NCI-H460 (cell line): ENCODE results near the gene ARMC2. TPM values are rescaled to one million over a fixed set of nuclear protein-coding genes. Genes with fewer than 3 reads are reported as not detected.
"Not testable (repeated sequence)": the region's sequence is repeated elsewhere in the genome, so short reads cannot be mapped to it uniquely, and the experiment has no call there.

Source experiments
- DNase-seq: peaks from one replicate; pipeline ENCODE4 v3.0.0-alpha.2; 2016; ENCODE audit warnings: low read depth; ENCODE audit errors: extremely low read depth
- total RNA-seq: library from RNA; depleted of rRNA; stranded (reverse); fragments of >200 nt; shearing (Covaris generic); gene quantifications from 2 replicates; pipeline ENCODE4 v1.2.3, GENCODE V29; 2014

The ARMC2 gene
- total RNA-seq, 1 experiment from 2014 or later = 1.6 TPM

DNA sequence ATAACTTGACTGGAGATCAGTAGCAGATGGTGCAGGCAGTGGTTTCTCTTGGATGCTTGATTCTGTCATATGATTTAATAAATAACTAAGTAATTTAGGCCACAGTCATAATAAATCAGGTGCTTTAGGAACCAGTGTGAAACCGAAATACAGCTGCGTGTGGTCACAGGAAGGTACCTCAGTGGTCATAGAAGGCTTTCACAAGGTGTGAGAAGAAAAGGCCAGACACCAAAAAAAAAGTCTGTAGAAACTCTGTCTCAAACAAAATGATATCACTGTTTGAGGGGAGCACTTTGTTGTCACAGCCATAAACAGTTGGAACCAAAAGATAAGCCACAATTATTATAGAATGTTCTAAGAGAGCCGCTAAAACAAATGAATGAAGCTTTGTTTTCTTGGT, 56.5 kb downstream of the ARMC2 start:
- DNase-seq = no peak

GRCh38 chr6:108914235-108915022, 66.2 kb downstream of the ARMC2 start:
- DNase-seq = no peak

DNA sequence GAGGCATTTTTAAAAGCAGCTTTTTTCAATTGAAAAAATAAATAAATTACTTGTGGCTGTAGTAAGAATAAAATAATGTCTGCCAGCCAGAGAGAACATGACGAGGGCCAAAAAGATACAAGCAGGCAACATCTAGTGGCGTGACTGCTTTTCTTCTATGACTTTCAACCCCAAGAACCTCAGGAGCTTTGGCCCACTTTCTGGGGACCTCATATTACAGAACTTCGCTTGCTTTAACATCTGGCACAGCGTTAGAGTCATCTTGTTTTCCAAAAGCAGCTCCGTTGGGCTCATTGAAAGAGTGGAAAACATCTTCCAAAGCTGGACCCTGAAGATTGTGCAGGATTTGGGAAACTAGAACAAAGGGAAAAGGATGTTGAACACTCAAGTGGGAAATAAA, 67.0 kb downstream of the ARMC2 start:
- no peak for DNase-seq

GRCh38 chr6:108916026-108916686, 67.9 kb downstream of the ARMC2 start:
- no peak for DNase-seq

- no peak for DNase-seq
These were observed 72.5 kb downstream of the ARMC2 start for GRCh38 chr6:108920751-108921150.

DNA sequence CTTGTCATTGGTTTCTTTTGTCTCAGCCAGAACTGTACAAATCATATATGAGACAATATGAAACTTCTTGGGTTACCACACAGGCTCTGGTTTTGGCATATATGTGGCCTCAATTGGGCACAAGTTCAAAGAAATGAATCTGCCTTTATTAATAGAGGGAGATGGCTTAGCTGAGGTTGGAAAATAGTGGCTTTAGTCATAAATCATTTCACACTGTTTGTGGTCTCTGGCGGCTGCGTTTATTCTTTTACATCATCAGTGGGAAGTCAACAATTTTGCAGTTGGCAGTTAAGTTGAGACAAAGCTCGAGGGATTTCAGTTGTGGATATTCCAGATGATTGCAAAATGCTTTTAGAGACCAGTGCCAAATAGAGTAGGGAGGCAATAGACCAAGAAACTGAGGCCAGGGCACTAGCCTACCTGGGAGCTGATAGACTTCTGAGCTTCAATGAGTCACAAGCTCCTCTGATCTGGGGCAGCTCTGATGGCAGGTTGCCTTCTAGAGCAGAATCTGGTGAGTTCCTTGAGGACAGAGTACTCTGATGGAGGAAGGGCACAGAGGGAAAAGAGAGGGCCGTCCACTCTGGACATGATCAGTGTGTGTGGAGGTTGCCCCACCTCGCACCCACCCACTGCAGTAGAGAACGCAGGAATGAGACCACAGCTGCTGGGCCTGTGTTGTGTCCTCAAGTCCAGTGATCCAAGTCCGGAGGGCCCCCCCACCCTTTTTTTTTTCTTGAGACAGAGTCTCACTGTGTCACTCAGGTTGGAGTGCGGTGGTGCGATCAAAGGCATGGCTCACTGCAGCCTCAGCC, 73.5 kb downstream of the ARMC2 start:
- no peak for DNase-seq

DNA sequence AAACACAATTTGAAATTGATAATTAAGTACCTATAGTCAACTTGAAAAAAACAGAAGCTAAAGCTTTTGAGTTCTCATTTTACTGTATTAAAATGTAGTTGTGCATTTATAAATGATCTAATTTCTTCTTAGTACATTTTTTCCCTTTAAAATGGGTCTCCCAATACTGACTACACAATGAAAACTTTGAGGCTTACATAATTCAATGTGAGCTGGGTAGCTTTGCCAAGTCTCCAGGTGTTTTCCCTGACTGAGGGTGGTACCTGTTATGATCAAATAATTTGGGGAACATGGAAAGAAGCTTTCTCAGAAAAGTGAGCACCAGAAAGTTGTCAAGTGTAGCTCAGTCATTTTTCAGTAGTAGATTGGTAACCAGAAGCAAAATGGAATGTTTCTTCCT, 74.3 kb downstream of the ARMC2 start:
- DNase-seq = no peak

DNA sequence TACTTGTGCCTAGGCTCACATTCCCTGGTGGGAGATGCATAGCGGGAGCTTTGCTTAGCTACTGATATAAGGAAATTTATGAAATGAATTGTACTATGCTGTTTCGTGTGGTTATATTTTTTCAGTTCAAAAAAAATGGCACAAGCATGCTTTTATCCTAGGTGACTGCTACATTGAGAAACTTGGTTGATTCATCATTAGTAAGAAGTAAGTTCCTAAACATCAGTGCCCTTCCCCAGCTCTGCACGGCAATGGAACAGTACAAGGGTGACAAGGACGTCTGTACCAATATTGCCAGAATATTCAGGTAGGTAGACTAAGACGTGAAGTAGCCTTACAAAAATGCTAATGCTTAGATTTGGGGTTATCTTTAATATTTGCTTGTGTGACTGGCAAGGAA, 79.7 kb downstream of the ARMC2 start:
- DNase-seq = no peak

DNA sequence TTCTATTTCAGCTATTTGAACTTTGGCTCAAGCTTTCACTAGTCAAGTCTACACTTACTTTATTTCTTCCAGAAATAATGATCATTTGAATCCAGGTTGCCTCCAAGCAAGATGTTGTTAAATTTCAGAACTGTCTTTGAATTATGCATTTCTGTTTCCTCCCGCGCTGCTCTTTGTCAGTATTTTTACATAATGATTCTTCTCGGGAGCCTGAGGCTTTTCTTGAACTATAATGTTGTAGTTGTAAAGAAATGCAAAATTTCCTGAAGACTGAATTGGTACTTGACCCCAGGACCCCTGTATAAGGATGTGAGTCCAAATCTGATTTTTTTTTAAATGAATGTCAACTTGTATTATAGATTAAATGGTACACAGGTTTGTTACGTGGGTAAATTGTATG, 80.4 kb downstream of the ARMC2 start:
- no peak for DNase-seq

DNA sequence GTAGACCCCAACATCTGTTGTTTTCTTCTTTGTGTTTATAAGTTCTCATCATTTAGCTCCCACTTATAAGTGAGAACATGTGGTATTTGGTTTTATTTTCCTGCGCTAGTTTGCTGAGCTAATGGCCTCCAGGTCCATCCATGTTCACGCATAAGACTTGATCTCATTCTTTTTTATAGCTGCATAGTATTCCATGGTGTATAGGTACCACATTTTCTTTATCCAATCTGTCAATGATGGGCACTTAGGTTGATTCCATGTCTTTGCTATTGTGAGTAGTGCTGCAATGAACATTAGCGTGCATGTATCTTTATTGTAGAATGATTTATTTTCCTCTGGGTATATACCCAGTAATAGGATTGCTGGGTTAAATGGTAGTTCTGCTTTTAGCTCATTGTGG, 82.9 kb downstream of the ARMC2 start:
- not testable (repeated sequence) for DNase-seq

- DNase-seq = no peak
These were observed 88.9 kb downstream of the ARMC2 start for GRCh38 chr6:108937170-108937569.

GRCh38 chr6:108940741-108941140, 92.5 kb downstream of the ARMC2 start:
- DNase-seq = no peak

GRCh38 chr6:108941281-108941680, 93.1 kb downstream of the ARMC2 start:
- no peak for DNase-seq

- DNase-seq = no peak
These were observed 93.6 kb downstream of the ARMC2 start for GRCh38 chr6:108941859-108942258.

DNA sequence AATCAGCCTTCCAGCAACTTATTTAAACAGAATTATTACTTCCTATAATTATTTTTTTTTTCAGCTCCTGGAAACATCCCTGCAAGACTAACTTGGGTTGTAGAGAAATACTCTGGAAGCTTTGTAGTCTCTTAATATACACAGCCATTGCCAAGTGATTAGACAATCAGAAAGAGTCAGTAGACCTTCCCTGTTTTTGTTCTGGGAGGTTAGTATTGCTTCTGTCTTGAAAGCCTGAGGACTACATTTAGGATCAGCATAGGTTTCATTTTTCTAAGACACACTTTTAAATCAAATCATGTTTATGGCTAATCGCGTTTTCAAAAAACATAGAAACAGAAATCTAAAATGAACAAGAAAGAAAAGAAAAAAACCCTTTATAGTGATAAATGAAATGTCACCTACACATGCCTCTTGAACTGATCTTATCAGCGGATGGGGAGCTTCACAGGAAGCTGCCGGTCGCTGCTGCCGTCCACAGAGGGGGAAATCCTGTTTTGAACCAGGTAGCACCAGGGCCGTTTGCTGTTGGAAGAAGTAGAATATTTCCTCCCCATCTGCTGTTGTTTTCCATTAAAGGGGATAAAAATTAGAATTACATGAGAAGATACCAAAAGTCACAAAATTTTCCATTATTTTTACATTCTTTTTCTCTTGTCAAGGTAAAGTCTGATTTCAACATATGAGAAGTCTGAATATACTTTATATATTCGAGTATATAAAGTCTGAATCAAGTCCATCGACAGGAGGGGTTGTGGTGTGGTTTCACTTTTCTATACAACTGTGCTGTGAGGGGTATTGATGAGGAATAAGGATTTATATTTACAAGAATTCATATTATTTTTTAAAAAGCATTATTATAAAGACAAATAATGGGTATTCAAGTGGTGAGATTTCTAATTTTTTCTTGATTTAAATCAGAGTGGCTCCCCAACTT, 94.6 kb downstream of the ARMC2 start:
- DNase-seq = no peak

DNA sequence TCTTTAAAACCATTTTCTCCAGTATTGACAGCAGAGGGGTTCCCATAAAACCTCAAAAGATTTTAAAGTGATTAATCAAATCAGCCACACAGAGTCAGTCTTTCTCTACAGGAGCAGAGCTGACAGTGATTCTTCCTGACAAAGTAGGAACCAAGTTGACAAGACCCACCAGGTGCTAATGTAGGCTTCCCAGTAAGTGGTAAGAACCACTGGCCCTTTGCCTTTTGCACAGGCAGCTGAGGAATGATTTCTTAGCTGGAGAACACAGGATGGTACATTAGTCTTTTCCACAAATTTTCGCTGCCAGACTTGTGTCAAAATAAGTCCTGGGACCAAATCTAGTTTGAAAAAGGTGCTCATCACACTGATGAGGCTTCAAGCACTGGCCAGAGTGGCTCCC, 95.8 kb downstream of the ARMC2 start:
- DNase-seq = no peak

DNA sequence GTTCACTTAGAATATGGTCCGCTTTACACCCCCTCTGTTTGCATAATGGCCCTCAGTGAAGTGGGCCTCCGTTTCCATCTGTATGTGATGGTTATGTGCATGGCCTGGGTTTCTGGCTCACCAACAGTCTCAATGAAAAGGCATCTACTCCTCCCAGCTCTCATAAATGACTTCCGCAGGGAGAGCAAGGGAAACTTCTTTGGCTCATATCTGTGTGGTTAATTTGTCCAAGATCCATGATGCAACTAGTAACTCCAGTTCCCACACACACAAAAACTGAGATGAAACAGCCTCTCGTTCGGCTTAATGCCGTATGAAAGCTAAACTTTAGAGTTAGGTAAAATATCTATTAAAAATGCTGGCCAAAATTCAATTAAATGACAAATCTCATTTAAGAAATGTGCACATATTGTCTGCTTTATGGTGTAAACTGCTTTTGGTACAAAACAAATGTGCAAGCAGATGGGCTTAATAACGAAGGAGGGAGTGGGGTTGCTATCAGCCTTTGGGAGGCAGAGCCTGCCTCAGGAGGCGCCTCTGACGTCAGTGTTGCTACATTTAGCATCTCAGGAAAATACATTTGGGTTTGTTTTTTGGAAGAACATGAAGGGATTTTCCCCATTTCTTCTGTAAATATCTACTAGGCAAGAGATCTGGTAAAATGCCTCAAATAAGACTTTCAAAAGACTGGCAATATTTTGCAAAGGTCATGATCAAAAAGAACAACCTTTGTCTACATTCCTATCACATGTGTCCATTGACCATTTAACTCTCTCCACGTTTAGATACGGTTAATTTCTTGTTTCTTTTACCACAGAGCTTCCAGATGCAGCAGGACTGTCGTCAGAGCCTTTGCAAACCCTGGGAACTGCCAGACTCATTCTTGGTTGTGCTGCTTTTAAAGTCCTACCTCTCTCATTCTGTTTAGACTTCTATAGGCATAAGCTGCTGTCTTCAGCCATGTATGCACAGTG, 96.8 kb downstream of the ARMC2 start:
- no peak for DNase-seq

DNA sequence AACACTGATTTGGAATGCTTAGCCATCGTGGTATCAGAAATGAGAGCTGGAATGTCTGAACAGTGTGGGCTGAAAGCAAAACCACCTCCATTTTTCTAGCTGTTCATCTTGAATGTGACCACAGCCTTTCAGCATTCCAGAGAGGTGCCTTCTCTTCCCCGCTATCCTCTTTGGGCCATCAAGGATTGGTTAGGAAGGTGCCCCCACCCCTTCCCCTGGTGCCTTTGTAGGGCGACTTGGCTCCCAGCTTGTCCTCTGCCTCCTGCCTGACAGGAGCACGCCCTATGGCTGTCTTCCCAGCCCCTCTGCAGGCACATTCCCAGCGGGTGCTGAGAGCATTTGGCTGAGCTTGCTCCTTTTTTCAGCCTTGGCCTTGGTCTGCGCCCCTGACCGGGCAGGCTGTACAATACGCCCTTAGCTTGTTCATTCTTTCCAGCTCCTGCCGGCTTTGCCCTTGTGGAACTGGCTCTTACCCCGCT, 97.5 kb downstream of the ARMC2 start:
- no peak for DNase-seq

DNA sequence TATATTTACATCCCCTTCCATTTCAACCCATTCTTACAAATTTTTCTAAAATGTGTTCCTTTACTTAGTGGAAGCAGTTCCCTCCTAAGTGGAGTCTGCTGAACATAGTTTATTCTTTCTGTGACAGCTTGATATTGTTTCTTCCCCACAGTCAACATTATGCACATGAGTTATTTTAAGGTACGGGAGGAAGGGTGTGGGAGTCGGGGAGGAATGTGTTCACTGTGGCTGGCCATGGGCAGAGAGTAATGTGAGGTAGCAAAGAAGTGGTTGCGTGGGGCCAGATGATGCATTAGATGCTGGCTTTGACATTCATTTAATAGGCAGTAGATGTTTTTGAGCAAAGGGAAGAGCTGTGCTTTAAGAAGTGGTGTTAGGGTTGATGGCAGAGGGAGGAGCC, 98.5 kb downstream of the ARMC2 start:
- DNase-seq = no peak
